ENCODE measurements around the gene DCAF8.

- TF ChIP-seq CTCF (conservative IDR thresholded peaks at IDR 0.05) (no peak), ZFX (IDR thresholded peaks at IDR 0.05) (no peak)
Observed at GRCh38 chr1:160169553-160170399, 92.6 kb downstream of the DCAF8 start.

Data from C4-2B (cell line).